MM.1S (cell line): ENCODE data around the gene TMEM25.
"Not testable (repeated sequence)": the region's sequence is repeated elsewhere in the genome, so short reads cannot be mapped to it uniquely, and the experiment has no call there.

Source experiments
- DNase-seq: peaks from one replicate; pipeline ENCODE4 v3.0.0-alpha.2; 2015
- H2AFZ ChIP-seq: fragments of 300-600 bp; sonication (generic); 2 replicates; pipeline ENCODE4 v1.6.0; 2016; ENCODE audit warnings: antibody characterized with exemption, low read length
- H3F3A ChIP-seq: fragments of 300-600 bp; sonication (generic); 2 replicates; pipeline ENCODE4 v1.6.1; 2016; ENCODE audit warnings: mild to moderate bottlenecking, antibody characterized with exemption, low read length, moderate library complexity, mixed read lengths; ENCODE audit not compliant: insufficient read depth
- H3K27ac ChIP-seq: fragments of 300-600 bp; sonication (generic); 2 replicates; pipeline ENCODE4 v1.5.1; 2016; ENCODE audit warnings: mild to moderate bottlenecking, low read length
- H3K27me3 ChIP-seq: fragments of 300-600 bp; sonication (generic); replicated peaks from 2 replicates; pipeline ENCODE4 v1.6.0; 2016; ENCODE audit warnings: low read length; ENCODE audit not compliant: insufficient read depth
- H3K36me3 ChIP-seq: fragments of 300-600 bp; sonication (generic); replicated peaks from 2 replicates; pipeline ENCODE4 v1.6.1; 2016; ENCODE audit warnings: mild to moderate bottlenecking, low read length, mixed read lengths; ENCODE audit not compliant: insufficient read depth
- H3K4me1 ChIP-seq: fragments of 300-600 bp; sonication (generic); 2 replicates; pipeline ENCODE4 v1.6.1; 2016; ENCODE audit warnings: low read length, mixed read lengths
- H3K4me2 ChIP-seq: fragments of 300-600 bp; sonication (generic); 2 replicates; pipeline ENCODE4 v1.6.0; 2016; ENCODE audit warnings: low read depth, low read length
- H3K4me3 ChIP-seq: fragments of 300-600 bp; sonication (generic); 2 replicates; pipeline ENCODE4 v1.5.1; 2016; ENCODE audit warnings: low read length, mixed read lengths
- H3K79me2 ChIP-seq: fragments of 300-600 bp; sonication (generic); 2 replicates; pipeline ENCODE4 v1.6.1; 2016; ENCODE audit warnings: mixed run types, low read length, mixed read lengths
- H3K9ac ChIP-seq: fragments of 300-600 bp; sonication (generic); 2 replicates; pipeline ENCODE4 v1.6.1; 2016; ENCODE audit warnings: low read length, mixed read lengths
- H3K9me2 ChIP-seq: fragments of 300-600 bp; sonication (generic); replicated peaks from 2 replicates; pipeline ENCODE4 v1.6.1; 2016; ENCODE audit warnings: mild to moderate bottlenecking, low read length, mixed read lengths; ENCODE audit not compliant: insufficient read depth
- H3K9me3 ChIP-seq: fragments of 300-600 bp; sonication (generic); replicated peaks from 2 replicates; pipeline ENCODE4 v1.6.1; 2016; ENCODE audit warnings: mild to moderate bottlenecking, low read length, mixed read lengths; ENCODE audit not compliant: insufficient read depth
- H4K20me1 ChIP-seq: fragments of 300-600 bp; sonication (generic); 2 replicates; pipeline ENCODE4 v1.6.1; 2016; ENCODE audit warnings: mild to moderate bottlenecking, low read length, moderate library complexity, mixed read lengths; ENCODE audit not compliant: insufficient read depth
- EZH2 ChIP-seq: fragments of 300-600 bp; sonication (generic); optimal IDR thresholded peaks from 2 replicates; pipeline ENCODE3; 2017; ENCODE audit warnings: low read depth, mild to moderate bottlenecking, antibody characterized with exemption, low read length, mixed read lengths
- EZH2phosphoT487 ChIP-seq: fragments of 300-600 bp; sonication (generic); IDR thresholded peaks from 2 replicates; pipeline ENCODE4 v1.6.1; 2018; ENCODE audit warnings: antibody characterized with exemption, low read length
- TF ChIP-seq, protein P1 (sequence below): fragments of 300-600 bp; sonication (generic); IDR thresholded peaks from 2 replicates; pipeline ENCODE4 v1.5.1; 2016; ENCODE audit warnings: antibody characterized with exemption, low read length, mixed read lengths

Gene TMEM25

DNA sequence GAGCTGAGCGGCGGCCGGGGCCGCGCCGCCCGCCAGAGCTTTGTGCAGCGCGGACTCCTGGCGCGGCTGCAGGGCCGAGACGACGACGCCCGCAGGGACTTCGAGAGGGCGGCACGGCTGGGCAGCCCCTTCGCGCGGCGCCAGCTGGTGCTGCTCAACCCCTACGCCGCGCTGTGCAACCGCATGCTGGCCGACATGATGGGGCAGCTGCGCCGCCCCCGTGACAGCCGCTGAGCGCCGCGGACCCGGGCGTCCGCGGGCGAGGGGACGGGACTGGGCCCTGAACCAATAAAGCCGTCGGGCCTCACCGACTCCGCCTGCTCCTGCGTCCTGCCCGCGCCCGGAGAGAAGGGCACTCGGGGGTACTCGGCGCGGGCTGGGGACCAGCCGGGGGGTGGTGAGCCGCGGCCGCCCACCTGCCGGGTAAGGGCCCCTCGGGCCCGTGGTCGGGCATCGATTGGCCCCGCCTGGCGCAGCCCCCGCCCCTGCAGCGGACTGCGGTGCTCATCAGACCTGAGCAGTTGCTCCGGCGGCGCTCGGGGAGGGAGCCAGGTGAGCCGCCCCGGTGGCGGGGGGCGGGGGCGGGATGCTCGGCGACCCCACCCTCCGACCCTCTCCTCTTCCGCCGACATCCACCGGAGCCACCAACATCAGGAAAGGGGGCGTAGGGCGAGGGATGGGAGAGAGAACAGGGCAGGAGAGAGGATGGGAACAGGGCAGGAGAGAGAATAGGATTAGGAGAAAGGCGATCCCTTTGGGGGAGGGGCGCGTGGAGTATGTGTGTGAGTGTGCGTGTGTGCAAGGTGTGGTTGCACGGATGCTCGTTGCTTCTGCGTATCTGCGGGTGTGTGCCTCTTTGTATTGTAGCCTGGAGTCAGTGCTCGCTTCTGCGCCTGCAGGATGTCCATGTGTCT lies at the start of gene TMEM25:
TSS of gene TMEM25 (plus strand) at position 510 of the 914 bp plus-strand sequence. CDS start 610 bp downstream, outside the sequence.
- H3F3A ChIP-seq, result no peaks in the 10 kb centered on the region
- peak; percentile 12 for DNase-seq
- no peaks in the 10 kb centered on the region for H3K9me3 ChIP-seq
- TF ChIP-seq EZH2, result no peak
- TF ChIP-seq, protein P1, sequence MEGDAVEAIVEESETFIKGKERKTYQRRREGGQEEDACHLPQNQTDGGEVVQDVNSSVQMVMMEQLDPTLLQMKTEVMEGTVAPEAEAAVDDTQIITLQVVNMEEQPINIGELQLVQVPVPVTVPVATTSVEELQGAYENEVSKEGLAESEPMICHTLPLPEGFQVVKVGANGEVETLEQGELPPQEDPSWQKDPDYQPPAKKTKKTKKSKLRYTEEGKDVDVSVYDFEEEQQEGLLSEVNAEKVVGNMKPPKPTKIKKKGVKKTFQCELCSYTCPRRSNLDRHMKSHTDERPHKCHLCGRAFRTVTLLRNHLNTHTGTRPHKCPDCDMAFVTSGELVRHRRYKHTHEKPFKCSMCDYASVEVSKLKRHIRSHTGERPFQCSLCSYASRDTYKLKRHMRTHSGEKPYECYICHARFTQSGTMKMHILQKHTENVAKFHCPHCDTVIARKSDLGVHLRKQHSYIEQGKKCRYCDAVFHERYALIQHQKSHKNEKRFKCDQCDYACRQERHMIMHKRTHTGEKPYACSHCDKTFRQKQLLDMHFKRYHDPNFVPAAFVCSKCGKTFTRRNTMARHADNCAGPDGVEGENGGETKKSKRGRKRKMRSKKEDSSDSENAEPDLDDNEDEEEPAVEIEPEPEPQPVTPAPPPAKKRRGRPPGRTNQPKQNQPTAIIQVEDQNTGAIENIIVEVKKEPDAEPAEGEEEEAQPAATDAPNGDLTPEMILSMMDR, result no peak
- H3K4me3 ChIP-seq, result peak within 1 kb of the TSS; percentile 35
- no peaks in the 10 kb centered on the region for H3K9me2 ChIP-seq
- H3K27ac ChIP-seq, result no peak within 1 kb of the TSS
- H3K9ac ChIP-seq, result no peak within 1 kb of the TSS
- H4K20me1 ChIP-seq, result no peaks in the 10 kb centered on the region
- no peaks in the 10 kb centered on the region for H3K79me2 ChIP-seq
- H3K27me3 ChIP-seq, result peaks cover 23% of the 10 kb centered on the region; the same call in 1 of the 2 replicates
- H3K36me3 ChIP-seq, result no peaks in the 10 kb centered on the region
- H3K4me2 ChIP-seq, result peak within 1 kb of the TSS; percentile 81
- peak within 1 kb of the TSS; percentile 49 for H2AFZ ChIP-seq
- peaks cover 3% of the 10 kb centered on the region; the same call in 1 of the 2 replicates for H3K4me1 ChIP-seq

DNA sequence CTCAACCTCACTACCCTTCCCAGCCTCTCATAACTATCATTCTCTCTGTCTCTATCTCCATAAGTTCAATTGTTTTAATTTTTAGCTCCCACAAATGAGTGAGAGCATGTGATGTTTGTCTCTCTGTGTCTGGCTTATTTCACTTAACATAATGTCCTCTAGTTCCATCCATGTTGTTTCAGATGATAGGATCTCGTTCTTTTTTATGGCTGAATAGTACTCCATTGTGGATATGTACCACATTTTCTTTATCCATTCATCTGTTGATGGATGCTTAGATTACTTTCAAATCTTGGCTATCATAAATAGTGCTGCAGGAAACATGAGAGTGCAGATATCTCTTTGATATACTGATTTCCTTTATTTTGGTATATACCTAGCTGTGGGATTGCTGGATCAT lies 49.8 kb upstream of the TMEM25 start:
- H3K27me3 ChIP-seq, H3K9me3 ChIP-seq: not testable (repeated sequence)
- H3K36me3 ChIP-seq, result peaks cover 13% of the 10 kb centered on the region

DNA sequence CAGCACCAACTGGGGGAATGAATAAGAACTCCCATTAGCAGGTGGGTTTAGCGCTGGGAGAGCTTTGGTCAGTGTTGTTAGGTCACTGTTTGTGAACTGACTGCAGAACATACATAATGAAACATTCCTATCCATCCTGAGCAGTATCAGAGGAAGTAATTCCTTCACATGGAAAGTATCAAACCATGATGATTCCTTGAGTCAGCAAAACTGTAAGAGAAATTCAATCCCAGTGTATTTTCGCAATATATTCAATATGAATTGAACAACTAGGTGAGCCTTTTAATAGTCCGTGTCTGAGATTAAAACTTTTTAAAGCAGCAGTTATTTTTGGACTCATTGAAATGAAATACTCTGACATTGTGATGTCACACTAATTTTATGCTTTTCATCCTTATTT lies 46.6 kb upstream of the TMEM25 start:
- Histone ChIP-seq H3F3A (no peaks in the 10 kb centered on the region), H3K9ac (no peak overlapping the region), H4K20me1 (no peaks in the 10 kb centered on the region), H3K4me1 (no peaks in the 10 kb centered on the region), H3K27ac (no peak overlapping the region), H3K9me2 (no peaks in the 10 kb centered on the region), H3K79me2 (no peaks in the 10 kb centered on the region), H2AFZ (no peak overlapping the region), H3K4me2 (no peak overlapping the region), H3K9me3 (no peaks in the 10 kb centered on the region), H3K4me3 (no peak overlapping the region), H3K27me3 (no peaks in the 10 kb centered on the region), H3K36me3 (peaks cover 11% of the 10 kb centered on the region)
- no peak for DNase-seq
- TF ChIP-seq EZH2 (no peak), EZH2phosphoT487 (no peak)
- TF ChIP-seq, protein P1, result no peak

More for the DNA sequence above, 49.8 kb upstream of the TMEM25 start:
- H3K4me2 ChIP-seq, H3K4me3 ChIP-seq, H3F3A ChIP-seq, H3K4me1 ChIP-seq, DNase-seq, H3K79me2 ChIP-seq, H4K20me1 ChIP-seq, H3K27ac ChIP-seq, H2AFZ ChIP-seq, H3K9ac ChIP-seq, H3K9me2 ChIP-seq: not testable (repeated sequence)

DNA sequence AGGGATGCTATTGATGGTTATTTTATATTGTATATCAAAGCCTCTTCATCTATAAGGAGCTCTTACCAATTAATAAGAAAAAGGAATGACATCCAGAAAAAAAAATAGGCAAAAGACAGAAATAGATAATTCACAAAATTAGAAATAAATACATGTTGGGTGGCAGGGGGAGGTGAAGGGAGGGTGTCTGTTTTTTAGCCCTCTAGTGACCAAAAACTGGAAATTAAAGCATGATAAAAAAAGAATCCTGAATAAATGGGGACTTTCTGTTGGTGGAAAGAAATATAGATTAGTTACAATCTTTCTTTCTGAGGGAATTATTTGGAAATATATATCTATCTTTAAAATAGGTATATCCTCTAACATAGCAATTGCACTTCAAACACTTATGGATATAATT lies 45.7 kb upstream of the TMEM25 start:
- Histone ChIP-seq H3K4me3 (no peak overlapping the region), H3K4me1 (no peaks in the 10 kb centered on the region), H3K9me2 (no peaks in the 10 kb centered on the region), H2AFZ (no peak overlapping the region), H4K20me1 (no peaks in the 10 kb centered on the region), H3F3A (no peaks in the 10 kb centered on the region), H3K36me3 (peaks cover 17% of the 10 kb centered on the region), H3K9me3 (no peaks in the 10 kb centered on the region), H3K27ac (no peak overlapping the region), H3K4me2 (no peak overlapping the region), H3K9ac (no peak overlapping the region), H3K27me3 (no peaks in the 10 kb centered on the region), H3K79me2 (no peaks in the 10 kb centered on the region)
- no peak for DNase-seq
- TF ChIP-seq, protein P1, result no peak; the same call in 1 of the 2 replicates
- TF ChIP-seq EZH2phosphoT487 (no peak), EZH2 (no peak)
